Breast epithelium (tissue), 4 donors: ENCODE results near the gene COMMD7. TPM values are rescaled to one million over a fixed set of nuclear protein-coding genes. Genes with fewer than 3 reads are reported as not detected.
"Not testable (repeated sequence)": the region's sequence is repeated elsewhere in the genome, so short reads cannot be mapped to it uniquely, and the experiment has no call there.

Experiments
- DNase-seq, 2 donors: peaks; one replicate each; pipeline ENCODE4 v3.0.0-alpha.2; 2019; ENCODE audit warnings: low spot score in 2 of 2
- H3K27ac ChIP-seq, 2 donors: fragments of 200-600 bp; sonication (generic) in 1 of 2; one replicate each; pipeline ENCODE4 v1.5.1; 2016 to 2019; ENCODE audit warnings: mild to moderate bottlenecking in 1 of 2
- H3K27me3 ChIP-seq, 2 donors: fragments of 200-600 bp; sonication (generic) in 1 of 2; one replicate each; pipeline versions ENCODE4 v1.5.1 to v1.6.0; 2017 to 2019; ENCODE audit warnings: control low read depth in 1 of 2, mild to moderate bottlenecking in 1 of 2
- H3K36me3 ChIP-seq: fragments of 200-600 bp; one replicate; pipeline ENCODE4 v1.5.1; 2019
- H3K4me1 ChIP-seq, 2 donors: fragments of 200-600 bp; sonication (generic); one replicate each; pipeline ENCODE4 v1.5.1; 2016 to 2019; ENCODE audit warnings: control low read depth in 1 of 2
- H3K4me3 ChIP-seq, 3 donors: fragments of 200-600 bp; sonication (generic); 1 replicate in 2 of 3; 2 replicates in 1 of 3; pipeline ENCODE4 v1.5.1; 2016 to 2019; ENCODE audit warnings: mild to moderate bottlenecking in 3 of 3, moderate library complexity in 2 of 3
- H3K9me3 ChIP-seq, 2 donors: fragments of 200-600 bp; sonication (generic) in 1 of 2; one replicate each; pipeline ENCODE4 v1.5.1; 2016 to 2019; ENCODE audit warnings: control low read depth in 1 of 2
- CTCF ChIP-seq, 3 donors: fragments of 450-650 bp; IDR thresholded peaks; one replicate each; pipeline ENCODE4 v1.5.1; 2016 to 2017; ENCODE audit warnings: antibody characterized with exemption in 3 of 3, mild to moderate bottlenecking in 3 of 3, moderate library complexity in 3 of 3
- POLR2A ChIP-seq: fragments of 450-650 bp; IDR thresholded peaks from one replicate; pipeline ENCODE4 v1.6.1; 2016; ENCODE audit warnings: antibody characterized with exemption, mild to moderate bottlenecking, moderate library complexity
- POLR2AphosphoS5 ChIP-seq, 3 donors: sonication (generic); formaldehyde crosslinking; IDR thresholded peaks; one replicate each; pipeline ENCODE4 v1.6.1; 2017; ENCODE audit warnings: antibody characterized with exemption in 3 of 3
- intact Hi-C: fragments of 100-400 bp; cut with DNase I; formaldehyde crosslinking; loops from one replicate; pipeline ENCODE4 v1.15.1; 2023; ENCODE audit warnings: low total_unique reads
- total RNA-seq, 3 donors: library from RNA; depleted of rRNA; stranded (reverse); fragments of >200 nt; gene quantifications; one replicate each; pipeline ENCODE4 v1.1.0, GENCODE V29; 2016

Gene COMMD7
- total RNA-seq, 3 donors from 2014 or later, result 22.7 to 30.9 (median 24.3) TPM

- Histone ChIP-seq H3K4me3 (no peak overlapping the region), H3K27me3 (no peaks in the 10 kb centered on the region), H3K27ac (no peak overlapping the region), H3K36me3 (no peaks in the 10 kb centered on the region), H3K9me3 (no peaks in the 10 kb centered on the region), H3K4me1 (no peaks in the 10 kb centered on the region)
- TF ChIP-seq POLR2A (no peak), CTCF (IDR thresholded peaks at IDR 0.05) (no peak), POLR2AphosphoS5 (IDR thresholded peaks at IDR 0.05) (no peak)
- intact Hi-C loops, result no loop called here
- DNase-seq, result no peak
These were observed 5.7 kb downstream of the COMMD7 start for GRCh38 chr20:32737371-32738223.

- no peak for DNase-seq
- intact Hi-C loops, result no loop called here
- Histone ChIP-seq H3K4me1 (no peaks in the 10 kb centered on the region), H3K27me3 (no peaks in the 10 kb centered on the region), H3K4me3 (no peak overlapping the region), H3K27ac (no peak overlapping the region), H3K36me3 (no peaks in the 10 kb centered on the region), H3K9me3 (no peaks in the 10 kb centered on the region)
- TF ChIP-seq CTCF (IDR thresholded peaks at IDR 0.05) (no peak), POLR2AphosphoS5 (IDR thresholded peaks at IDR 0.05) (no peak), POLR2A (no peak)
These were observed 11.4 kb downstream of the COMMD7 start for GRCh38 chr20:32731882-32732266.

GRCh38 chr20:32729334-32729733, 13.9 kb downstream of the COMMD7 start:
- H3K4me3 ChIP-seq, H3K27me3 ChIP-seq, H3K4me1 ChIP-seq, H3K27ac ChIP-seq, DNase-seq, intact Hi-C loops, H3K9me3 ChIP-seq, H3K36me3 ChIP-seq: not testable (repeated sequence)

GRCh38 chr20:32728435-32728834, 14.8 kb downstream of the COMMD7 start:
- H3K9me3 ChIP-seq, H3K27ac ChIP-seq, H3K4me1 ChIP-seq, DNase-seq, H3K36me3 ChIP-seq, H3K4me3 ChIP-seq, H3K27me3 ChIP-seq, intact Hi-C loops: not testable (repeated sequence)

- H3K27me3 ChIP-seq, result no peaks in the 10 kb centered on the region
- H3K4me1 ChIP-seq, result no peaks in the 10 kb centered on the region
- no peaks in the 10 kb centered on the region for H3K36me3 ChIP-seq
- TF ChIP-seq POLR2AphosphoS5 (IDR thresholded peaks at IDR 0.05) (no peak), CTCF (IDR thresholded peaks at IDR 0.05) (no peak), POLR2A (no peak)
- no peak overlapping the region for H3K4me3 ChIP-seq
- no peak for DNase-seq
- H3K27ac ChIP-seq, result no peak overlapping the region
- H3K9me3 ChIP-seq, result no peaks in the 10 kb centered on the region
- intact Hi-C loops, result no loop called here
These were observed 15.6 kb downstream of the COMMD7 start for GRCh38 chr20:32727683-32728082.

GRCh38 chr20:32718749-32719348, 24.4 kb downstream of the COMMD7 start:
- H3K4me3 ChIP-seq, result no peak overlapping the region
- DNase-seq, result no peak
- H3K4me1 ChIP-seq, result no peaks in the 10 kb centered on the region
- no peaks in the 10 kb centered on the region for H3K9me3 ChIP-seq
- intact Hi-C loops, result no loop called here
- TF ChIP-seq POLR2A (no peak), POLR2AphosphoS5 (IDR thresholded peaks at IDR 0.05) (no peak), CTCF (IDR thresholded peaks at IDR 0.05) (no peak)
- H3K27me3 ChIP-seq, result no peaks in the 10 kb centered on the region
- H3K27ac ChIP-seq, result peak overlapping the region in 1 of 2 donors; percentile 3
- H3K36me3 ChIP-seq, result no peaks in the 10 kb centered on the region
